SK-N-MC (cell line): Measurements from ENCODE around the gene REV1.

Experiments used
- EZH2 ChIP-seq: fragments of 200-600 bp; sonication (generic); IDR thresholded peaks from one replicate; pipeline ENCODE4 v1.6.1; 2017; ENCODE audit warnings: antibody characterized with exemption
- POLR2AphosphoS5 ChIP-seq: IDR thresholded peaks from 2 replicates; pipeline ENCODE4 v1.6.1; 2012; ENCODE audit warnings: mild to moderate bottlenecking, low read depth, low read length, borderline replicate concordance

GRCh38 chr2:99481527-99481926 is 8.3 kb downstream of the REV1 start:
- TF ChIP-seq EZH2 (no peak), POLR2AphosphoS5 (no peak)
